ENCODE results near the gene C19orf25. TPM values are rescaled to one million over a fixed set of nuclear protein-coding genes. Genes with fewer than 3 reads are reported as not detected.

Gene C19orf25
- total and polyA plus RNA-seq, 5 experiments from 2014 or later = 31.3 to 59.7 (median 50.3) TPM

DNA sequence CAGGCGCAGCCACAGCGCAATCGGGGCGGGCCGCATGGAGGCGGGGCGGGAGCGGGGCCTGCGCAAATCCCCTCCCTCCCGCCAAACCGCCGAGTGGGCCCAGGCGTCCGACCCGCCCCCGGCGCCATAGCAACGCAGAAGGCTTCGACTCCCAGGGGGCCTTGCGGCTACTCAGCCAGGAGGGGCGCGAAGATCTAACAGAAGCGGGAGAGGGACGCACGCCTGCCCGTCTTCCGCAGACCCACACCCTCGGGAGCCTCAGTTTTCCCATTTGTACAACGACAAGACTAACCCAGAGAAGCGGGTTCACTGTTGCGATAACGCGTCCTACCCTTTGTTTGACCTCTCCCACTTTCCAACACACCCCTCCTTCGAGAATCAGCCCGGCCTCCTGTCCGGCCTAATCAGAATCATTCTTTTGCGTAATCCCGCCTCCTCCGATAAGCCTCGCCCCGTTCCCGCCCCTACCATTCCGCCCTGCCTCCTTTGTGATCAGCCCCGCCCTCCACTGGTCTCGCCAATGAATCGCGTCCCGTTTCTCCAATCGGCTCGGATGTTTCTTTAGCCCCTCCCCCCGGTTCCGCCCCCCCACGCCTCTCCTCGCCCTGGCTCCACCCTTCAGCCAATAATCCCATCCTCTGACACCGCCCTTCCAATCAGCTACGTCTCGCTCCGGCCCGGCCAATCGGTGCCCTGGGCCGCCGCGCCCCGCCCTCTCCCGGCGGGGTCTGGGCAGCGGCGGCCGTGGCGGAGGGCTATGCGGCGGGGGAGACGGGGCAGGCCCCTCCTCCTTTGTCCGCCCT, 11.5 kb upstream of the C19orf25 start, which contains the start of gene PCSK4:
PCSK4 (minus strand) TSS at position 40 of the 803 bp plus-strand sequence; CDS start at position 36, 4 bp downstream.
- Mint-ChIP-seq H3K9me3 (no peaks in the 10 kb centered on the region), H3K36me3 (no peaks in the 10 kb centered on the region), H3K4me3 (peak within 1 kb of the TSS; percentile 85 to 93 (median 88)), H3K27me3 (no peaks in the 10 kb centered on the region), H3K4me1 (peaks cover 8 to 22% (median 15%) of the 10 kb centered on the region in 4 donors), H3K27ac (peak within 1 kb of the TSS; percentile 14 to 97 (median 89))
- peak; percentile 94 to 100 (median 98) for DNase-seq
- peak; percentile 84 to 88 for ATAC-seq
- POLR2A ChIA-PET = interaction anchor here (0.5 to 2.2 kb wide), 19 partner anchors 8 to 1692 kb away, joined by 3 to 14 read pairs (median 3); partner anchors contain the start of genes C19orf25, CIRBP and NDUFS7

GRCh38 chr19:1489463-1490310, 10.7 kb upstream of the C19orf25 start:
- H3K9me3 Mint-ChIP-seq = no peaks in the 10 kb centered on the region
- no peaks in the 10 kb centered on the region for H3K27me3 Mint-ChIP-seq
- H3K27ac Mint-ChIP-seq = peak overlapping the region in 8 of 10 donors; percentile 8 to 85 (median 48)
- peaks cover 8 to 22% (median 15%) of the 10 kb centered on the region in 4 donors for H3K4me1 Mint-ChIP-seq
- ATAC-seq (no peak), DNase-seq (peak in 1 of 10 donors; percentile 40)
- no peaks in the 10 kb centered on the region for H3K36me3 Mint-ChIP-seq
- POLR2A ChIA-PET = interaction anchor here (0.6 to 2.2 kb wide), 7 partner anchors 13 to 468 kb away, joined by 3 to 10 read pairs (median 4); no protein-coding TSS in a partner anchor
- peak overlapping the region; percentile 65 to 86 (median 74) for H3K4me3 Mint-ChIP-seq

DNA sequence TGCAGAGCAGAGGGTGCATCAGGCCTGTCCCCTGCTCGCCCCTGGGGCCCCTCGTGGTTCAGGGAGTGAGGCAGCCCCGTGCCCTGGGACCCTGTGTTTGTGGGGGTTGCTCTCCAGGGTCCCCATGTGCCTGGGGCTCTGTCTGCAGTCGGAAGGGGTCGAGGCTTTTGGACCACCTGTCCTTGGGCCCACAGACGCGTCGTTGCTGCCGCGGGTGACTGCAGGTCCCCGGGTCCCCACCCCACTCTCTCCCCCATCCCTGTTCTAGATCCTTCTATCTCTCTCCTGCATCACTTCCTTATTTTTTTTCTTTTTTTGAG, 9.2 kb upstream of the C19orf25 start:
- DNase-seq (no peak), ATAC-seq (no peak)
- no peaks in the 10 kb centered on the region for H3K9me3 Mint-ChIP-seq
- POLR2A ChIA-PET = interaction anchor here (0.9 to 1.9 kb wide), 2 partner anchors 10 to 14 kb away, joined by 3 to 5 read pairs; no protein-coding TSS in a partner anchor
- H3K4me3 Mint-ChIP-seq = no peak overlapping the region
- no peak overlapping the region for H3K27ac Mint-ChIP-seq
- H3K27me3 Mint-ChIP-seq = no peaks in the 10 kb centered on the region
- H3K4me1 Mint-ChIP-seq = peaks cover 8 to 22% (median 15%) of the 10 kb centered on the region in 4 donors
- no peaks in the 10 kb centered on the region for H3K36me3 Mint-ChIP-seq

DNA sequence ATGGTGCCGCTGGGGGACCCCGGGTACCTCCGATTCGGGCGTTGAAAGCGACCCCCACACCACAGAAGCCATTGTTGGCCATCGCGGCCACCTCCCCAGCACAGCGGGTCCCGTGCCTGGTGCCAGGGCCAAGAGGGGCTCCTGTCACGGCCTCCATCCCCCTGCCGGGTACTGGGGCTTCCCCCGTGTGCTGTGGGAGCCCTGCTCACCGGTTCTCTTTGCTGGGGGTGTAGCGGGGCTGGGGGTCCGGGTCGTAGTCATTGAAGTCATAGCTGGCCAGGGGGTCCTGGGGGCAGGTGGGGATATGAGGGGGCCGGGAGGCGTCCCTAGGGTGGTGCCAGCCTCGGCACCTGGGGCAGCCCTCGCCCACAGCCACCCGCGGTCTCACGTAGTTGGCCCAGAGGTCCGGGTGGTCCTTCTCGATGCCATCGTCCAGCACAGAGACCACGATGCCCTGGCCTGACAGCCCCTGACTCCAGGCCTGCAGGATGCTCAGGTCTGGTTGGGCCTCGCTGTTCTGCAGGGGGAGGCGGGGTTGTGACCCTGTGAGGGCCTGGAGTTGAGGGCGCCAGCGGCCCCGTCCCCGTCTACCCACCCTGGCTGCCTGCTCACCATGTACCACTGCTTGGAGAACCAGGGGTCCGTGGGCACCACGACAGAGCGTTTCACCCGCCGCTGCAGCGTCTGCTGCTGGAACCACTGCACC, 8.7 kb upstream of the C19orf25 start:
- H3K36me3 Mint-ChIP-seq = no peaks in the 10 kb centered on the region
- no peak overlapping the region for H3K27ac Mint-ChIP-seq
- H3K9me3 Mint-ChIP-seq = no peaks in the 10 kb centered on the region
- H3K4me3 Mint-ChIP-seq = no peak overlapping the region
- ATAC-seq = no peak
- DNase-seq = peak in 1 of 10 donors; percentile 56
- H3K4me1 Mint-ChIP-seq = peaks cover 8 to 22% (median 15%) of the 10 kb centered on the region in 4 donors
- POLR2A ChIA-PET = interaction anchor here (0.6 kb wide), 1 partner anchor 749 kb away, joined by 3 read pairs; no protein-coding TSS in a partner anchor
- H3K27me3 Mint-ChIP-seq = no peaks in the 10 kb centered on the region

DNA sequence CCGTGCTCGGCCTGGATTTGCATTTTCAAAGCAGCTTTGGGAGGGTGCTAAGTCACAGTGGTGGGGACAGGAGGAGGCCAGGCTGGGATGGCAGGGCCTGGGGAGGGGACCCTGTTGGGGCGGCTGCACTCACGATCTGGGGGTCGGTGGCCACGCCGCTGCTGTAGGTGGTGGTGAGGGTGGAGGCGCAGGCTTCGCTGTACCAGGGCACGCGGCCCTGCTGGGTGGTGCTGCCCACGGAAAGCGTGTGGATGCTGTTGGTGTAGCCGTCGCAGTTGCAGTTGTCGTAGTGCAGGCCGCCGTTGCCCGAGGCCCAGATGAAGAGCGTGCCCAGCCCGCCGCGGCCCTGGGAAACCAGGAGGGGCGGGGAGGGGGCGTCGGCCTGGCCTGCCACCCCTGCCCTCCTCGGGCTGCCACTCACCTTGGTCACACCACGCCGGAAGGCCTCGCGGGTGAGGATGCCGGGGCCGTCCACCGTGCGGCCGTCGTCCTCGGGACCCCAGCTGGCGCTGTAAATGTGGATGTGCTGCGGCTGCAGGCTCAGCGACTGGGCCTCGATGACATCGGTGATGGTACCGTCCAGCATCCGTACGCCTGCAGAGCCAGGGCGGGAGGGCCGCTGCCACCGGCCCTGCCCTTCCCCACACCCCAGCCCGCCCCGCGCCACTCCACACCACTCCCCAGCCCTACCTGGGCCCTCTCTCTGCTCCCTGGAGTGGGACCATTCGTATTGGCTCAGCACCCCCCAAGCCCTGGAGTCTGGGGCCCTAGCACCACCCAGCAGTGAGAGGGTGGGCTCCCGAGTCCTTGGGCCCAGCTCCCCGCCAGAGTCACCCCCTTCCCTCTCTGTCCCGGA, 7.9 kb upstream of the C19orf25 start:
- Mint-ChIP-seq H3K36me3 (no peaks in the 10 kb centered on the region), H3K27me3 (no peaks in the 10 kb centered on the region), H3K27ac (peak overlapping the region in 1 of 10 donors; percentile 5), H3K9me3 (no peaks in the 10 kb centered on the region), H3K4me3 (no peak overlapping the region), H3K4me1 (peaks cover 8 to 19% (median 15%) of the 10 kb centered on the region in 4 donors)
- DNase-seq (peak in 1 of 10 donors; percentile 42), ATAC-seq (no peak)
- POLR2A ChIA-PET = interaction anchor here (0.6 kb wide), 1 partner anchor 750 kb away, joined by 3 read pairs; no protein-coding TSS in a partner anchor

DNA sequence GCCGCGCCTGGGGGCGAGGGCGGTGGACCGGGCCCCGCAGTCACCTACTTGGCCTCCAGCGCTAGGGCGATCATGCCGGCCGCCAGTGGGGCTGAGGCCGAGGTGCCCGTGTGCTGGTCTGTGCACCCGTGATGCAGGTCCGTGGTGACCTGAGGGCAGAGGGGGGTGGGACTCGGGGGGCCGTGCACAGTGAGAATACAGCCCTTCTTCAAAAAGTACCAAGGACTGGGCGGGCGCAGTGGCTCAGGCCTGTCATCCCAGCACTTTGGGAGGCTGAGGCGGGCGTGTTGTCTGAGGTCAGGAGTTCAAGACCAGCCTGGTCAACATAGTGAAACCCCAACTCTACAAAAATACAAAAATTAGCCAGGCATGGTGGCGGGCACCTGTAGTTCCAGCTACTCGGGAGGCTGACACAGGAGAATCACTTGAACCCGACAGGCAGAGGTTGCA, 5.0 kb upstream of the C19orf25 start:
- DNase-seq = peak in 1 of 10 donors; percentile 36
- POLR2A ChIA-PET = no interaction called here
- H3K36me3 Mint-ChIP-seq = peaks cover 0 to 1% (median under 1%) of the 10 kb centered on the region in 3 donors
- peaks cover 4 to 5% (median 5%) of the 10 kb centered on the region in 4 donors for H3K4me1 Mint-ChIP-seq
- H3K9me3 Mint-ChIP-seq = no peaks in the 10 kb centered on the region
- H3K27ac Mint-ChIP-seq = no peak overlapping the region
- ATAC-seq = no peak
- no peaks in the 10 kb centered on the region for H3K27me3 Mint-ChIP-seq
- H3K4me3 Mint-ChIP-seq = no peak overlapping the region

GRCh38 chr19:1483131-1483978, 4.3 kb upstream of the C19orf25 start:
- Mint-ChIP-seq H3K27me3 (no peaks in the 10 kb centered on the region), H3K36me3 (peaks cover 0 to 2% (median 2%) of the 10 kb centered on the region in 3 donors), H3K27ac (no peak overlapping the region), H3K9me3 (no peaks in the 10 kb centered on the region), H3K4me3 (no peak overlapping the region), H3K4me1 (peaks cover 5 to 8% (median 6%) of the 10 kb centered on the region in 4 donors)
- ATAC-seq (no peak), DNase-seq (peak in 1 of 10 donors; percentile 46)
- POLR2A ChIA-PET = no interaction called here

- no peaks in the 10 kb centered on the region for H3K27me3 Mint-ChIP-seq
- peaks cover 0 to 2% (median 2%) of the 10 kb centered on the region in 3 donors for H3K36me3 Mint-ChIP-seq
- no peaks in the 10 kb centered on the region for H3K9me3 Mint-ChIP-seq
- ATAC-seq (no peak), DNase-seq (peak in 1 of 10 donors; percentile 26)
- H3K27ac Mint-ChIP-seq = peak overlapping the region in 1 of 10 donors; percentile 11
- H3K4me3 Mint-ChIP-seq = peak overlapping the region in 1 of 10 donors; percentile 10
- peaks cover 5 to 14% (median 9%) of the 10 kb centered on the region in 4 donors for H3K4me1 Mint-ChIP-seq
- POLR2A ChIA-PET = interaction anchor here (1.2 kb wide), 1 partner anchor 9 kb away, joined by 3 read pairs; the partner anchor contains the start of gene REEP6
Observed at GRCh38 chr19:1482361-1483130, 3.5 kb upstream of the C19orf25 start.

GRCh38 chr19:1481893-1482360, 2.9 kb upstream of the C19orf25 start:
- ATAC-seq (no peak), DNase-seq (peak in 1 of 10 donors; percentile 47)
- no peak overlapping the region for H3K4me3 Mint-ChIP-seq
- peaks cover 7 to 20% (median 12%) of the 10 kb centered on the region in 4 donors for H3K4me1 Mint-ChIP-seq
- H3K27me3 Mint-ChIP-seq = no peaks in the 10 kb centered on the region
- peaks cover 0 to 7% (median 2%) of the 10 kb centered on the region in 3 donors for H3K36me3 Mint-ChIP-seq
- POLR2A ChIA-PET = interaction anchor here (1.2 kb wide), 1 partner anchor 9 kb away, joined by 3 read pairs; the partner anchor contains the start of gene REEP6
- H3K9me3 Mint-ChIP-seq = no peaks in the 10 kb centered on the region
- H3K27ac Mint-ChIP-seq = no peak overlapping the region
